GM19043 (cell line): ENCODE results near the gene KDM2B.
"Not testable (repeated sequence)": the region's sequence is repeated elsewhere in the genome, so short reads cannot be mapped to it uniquely, and the experiment has no call there.

ENCODE experiments used
- ATAC-seq: cut with Tn5 transposase; IDR thresholded peaks from one replicate; pipeline ENCODE4 v1.9.1; 2021; ENCODE audit warnings: low read depth; ENCODE audit not compliant: unreplicated experiment

KDM2B gene

GRCh38 chr12:121400332-121401139, 180.3 kb downstream of the KDM2B start:
- ATAC-seq = peak; percentile 36

GRCh38 chr12:121399391-121400331, 181.2 kb downstream of the KDM2B start, which contains the start of gene RNF34:
Gene RNF34, plus strand, starts transcription at chr12:121400118. Its CDS starts 95 bp downstream, at chr12:121400213.
- peak; percentile 84 for ATAC-seq

GRCh38 chr12:121398355-121398754, 182.5 kb downstream of the KDM2B start:
- no peak for ATAC-seq

GRCh38 chr12:121397521-121397920, 183.3 kb downstream of the KDM2B start:
- no peak for ATAC-seq

GRCh38 chr12:121392325-121392716, 188.5 kb downstream of the KDM2B start:
- no peak for ATAC-seq

- ATAC-seq = no peak
Measured at GRCh38 chr12:121391619-121392324, 189.1 kb downstream of the KDM2B start.

- ATAC-seq = no peak
Measured at GRCh38 chr12:121390856-121391255, 190.0 kb downstream of the KDM2B start.

- no peak for ATAC-seq
Measured at GRCh38 chr12:121388421-121388981, 192.3 kb downstream of the KDM2B start.

- ATAC-seq = not testable (repeated sequence)
Measured at GRCh38 chr12:121384891-121385290, 195.9 kb downstream of the KDM2B start.

- ATAC-seq = no peak
Measured at GRCh38 chr12:121383601-121384021, 197.2 kb downstream of the KDM2B start.

GRCh38 chr12:121379945-121380344, 200.9 kb downstream of the KDM2B start:
- no peak for ATAC-seq
